Subcutaneous abdominal adipose tissue (tissue), 5 donors: Measurements from ENCODE around the gene CHST11.
"Not testable (repeated sequence)": the region's sequence is repeated elsewhere in the genome, so short reads cannot be mapped to it uniquely, and the experiment has no call there.

Experiments
- H3K27ac ChIP-seq: one replicate; pipeline ENCODE4 v1.7.0; 2013; ENCODE audit warnings: low read depth, mild to moderate bottlenecking, inconsistent platforms, low read length, moderate library complexity
- H3K27me3 ChIP-seq, 5 donors: one replicate each; pipeline ENCODE4 v1.7.0; 2013; ENCODE audit warnings: low read length in 5 of 5, inconsistent platforms in 1 of 5; ENCODE audit not compliant: control insufficient read depth in 5 of 5, insufficient read depth in 4 of 5
- H3K36me3 ChIP-seq, 5 donors: one replicate each; pipeline ENCODE4 v1.7.0; 2013; ENCODE audit warnings: low read length in 5 of 5; ENCODE audit not compliant: control insufficient read depth in 5 of 5, insufficient read depth in 5 of 5
- H3K4me1 ChIP-seq, 5 donors: one replicate each; pipeline ENCODE4 v1.7.0; 2013; ENCODE audit warnings: low read length in 5 of 5, mild to moderate bottlenecking in 3 of 5, moderate library complexity in 1 of 5; ENCODE audit not compliant: control insufficient read depth in 5 of 5, insufficient read depth in 5 of 5
- H3K4me3 ChIP-seq, 5 donors: one replicate each; pipeline ENCODE4 v1.7.0; 2013; ENCODE audit warnings: low read length in 5 of 5, low read depth in 1 of 5
- H3K9ac ChIP-seq, 5 donors: one replicate each; pipeline ENCODE4 v1.7.0; 2013; ENCODE audit warnings: low read length in 5 of 5, mild to moderate bottlenecking in 4 of 5, moderate library complexity in 3 of 5
- H3K9me3 ChIP-seq, 5 donors: one replicate each; pipeline ENCODE4 v1.7.0; 2013; ENCODE audit warnings: low read length in 5 of 5; ENCODE audit not compliant: control insufficient read depth in 5 of 5
- donor health status: healthy.
- donor health status: healthy.
- donor health status: healthy.
- donor health status: healthy.
- donor health status: healthy.

Gene CHST11

GRCh38 chr12:104741497-104742367 lies 285.0 kb downstream of the CHST11 start:
- Histone ChIP-seq H3K4me1 (peaks cover 0 to 48% (median 22%) of the 10 kb centered on the region in 5 donors), H3K4me3 (no peak overlapping the region), H3K9me3 (no peaks in the 10 kb centered on the region), H3K9ac (no peak overlapping the region), H3K36me3 (no peaks in the 10 kb centered on the region), H3K27me3 (no peaks in the 10 kb centered on the region), H3K27ac (no peak overlapping the region)

- Histone ChIP-seq H3K4me3 (peak overlapping the region in 1 of 5 donors; percentile 4), H3K27ac (no peak overlapping the region), H3K9me3 (no peaks in the 10 kb centered on the region), H3K36me3 (no peaks in the 10 kb centered on the region), H3K4me1 (peaks cover 0 to 53% (median 22%) of the 10 kb centered on the region in 5 donors), H3K27me3 (no peaks in the 10 kb centered on the region), H3K9ac (no peak overlapping the region)
Measured at GRCh38 chr12:104742551-104743201, 285.9 kb downstream of the CHST11 start.

GRCh38 chr12:104743202-104743580 lies 286.4 kb downstream of the CHST11 start:
- Histone ChIP-seq H3K27ac (no peak overlapping the region), H3K36me3 (no peaks in the 10 kb centered on the region)

DNA sequence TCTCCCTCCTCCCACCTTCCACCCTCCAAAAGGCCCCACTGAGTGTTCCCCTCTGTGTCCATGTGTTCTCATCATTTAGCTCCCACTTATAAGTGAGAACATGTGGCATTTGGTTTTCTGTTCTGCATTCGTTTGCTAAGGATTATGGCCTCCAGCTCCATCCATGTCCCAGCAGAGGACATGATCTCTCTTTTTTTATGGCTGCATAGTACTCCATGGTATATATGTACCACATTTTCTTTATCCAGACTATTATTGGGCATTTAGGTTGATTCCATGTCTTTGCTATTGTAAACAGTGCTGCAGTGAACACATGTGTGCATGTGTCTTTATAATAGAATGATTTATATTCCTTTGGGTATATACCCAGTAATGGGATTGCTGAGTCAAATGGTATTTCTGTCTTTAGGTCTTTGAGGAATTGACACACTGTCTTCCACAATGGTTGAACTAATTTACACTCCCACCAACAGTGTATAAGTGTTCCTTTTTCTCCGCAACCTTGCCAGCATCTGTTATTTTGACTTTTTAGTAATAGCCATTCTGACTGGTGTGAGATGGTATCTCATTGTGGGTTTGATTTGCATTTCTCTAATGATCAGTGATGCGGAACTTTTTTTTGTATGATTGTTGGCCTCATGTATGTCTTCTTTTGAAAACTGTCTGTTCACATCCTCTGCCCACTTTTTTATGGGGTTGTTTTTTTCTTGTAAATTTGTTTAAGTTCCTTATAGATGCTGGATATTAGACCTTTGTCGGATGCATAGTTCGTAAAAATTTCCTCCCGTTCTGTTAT lies 287.2 kb downstream of the CHST11 start:
- not testable (repeated sequence) for H3K27me3 ChIP-seq
- H3K4me1 ChIP-seq, result peaks cover 0 to 61% (median 28%) of the 10 kb centered on the region in 5 donors

More at GRCh38 chr12:104743202-104743580, 286.4 kb downstream of the CHST11 start:
- Histone ChIP-seq H3K9ac (no peak overlapping the region), H3K9me3 (no peaks in the 10 kb centered on the region), H3K4me3 (no peak overlapping the region), H3K27me3 (no peaks in the 10 kb centered on the region), H3K4me1 (peaks cover 0 to 56% (median 23%) of the 10 kb centered on the region in 5 donors)

GRCh38 chr12:104746467-104747088 lies 289.8 kb downstream of the CHST11 start:
- Histone ChIP-seq H3K36me3 (no peaks in the 10 kb centered on the region), H3K27me3 (peaks cover 0 to 4% (median 0%) of the 10 kb centered on the region in 5 donors), H3K4me1 (peaks cover 0 to 46% (median 20%) of the 10 kb centered on the region in 5 donors), H3K4me3 (no peak overlapping the region), H3K27ac (no peak overlapping the region), H3K9ac (no peak overlapping the region), H3K9me3 (no peaks in the 10 kb centered on the region)

More for the DNA sequence above, 287.2 kb downstream of the CHST11 start:
- H3K4me3 ChIP-seq, H3K9ac ChIP-seq, H3K36me3 ChIP-seq, H3K27ac ChIP-seq, H3K9me3 ChIP-seq: not testable (repeated sequence)

- no peaks in the 10 kb centered on the region for H3K36me3 ChIP-seq
- peaks cover 0 to 4% (median 0%) of the 10 kb centered on the region in 5 donors for H3K27me3 ChIP-seq
- no peak overlapping the region for H3K4me3 ChIP-seq
- H3K9me3 ChIP-seq, result no peaks in the 10 kb centered on the region
- no peak overlapping the region for H3K27ac ChIP-seq
- peaks cover 0 to 39% (median 12%) of the 10 kb centered on the region in 5 donors for H3K4me1 ChIP-seq
- no peak overlapping the region for H3K9ac ChIP-seq
Measured at GRCh38 chr12:104747330-104747729, 290.6 kb downstream of the CHST11 start.

GRCh38 chr12:104747955-104748354 lies 291.2 kb downstream of the CHST11 start:
- no peak overlapping the region for H3K4me3 ChIP-seq
- H3K4me1 ChIP-seq, result peaks cover 0 to 33% (median 9%) of the 10 kb centered on the region in 5 donors
- H3K27me3 ChIP-seq, result peaks cover 0 to 4% (median 0%) of the 10 kb centered on the region in 5 donors
- H3K36me3 ChIP-seq, result no peaks in the 10 kb centered on the region
- H3K9me3 ChIP-seq, result no peaks in the 10 kb centered on the region
- H3K27ac ChIP-seq, result no peak overlapping the region
- H3K9ac ChIP-seq, result no peak overlapping the region

GRCh38 chr12:104748356-104748755 lies 291.6 kb downstream of the CHST11 start:
- Histone ChIP-seq H3K4me3 (no peak overlapping the region), H3K4me1 (peaks cover 0 to 30% (median 6%) of the 10 kb centered on the region in 5 donors), H3K27me3 (peaks cover 0 to 4% (median 0%) of the 10 kb centered on the region in 5 donors), H3K9me3 (no peaks in the 10 kb centered on the region), H3K27ac (no peak overlapping the region), H3K36me3 (no peaks in the 10 kb centered on the region), H3K9ac (no peak overlapping the region)

DNA sequence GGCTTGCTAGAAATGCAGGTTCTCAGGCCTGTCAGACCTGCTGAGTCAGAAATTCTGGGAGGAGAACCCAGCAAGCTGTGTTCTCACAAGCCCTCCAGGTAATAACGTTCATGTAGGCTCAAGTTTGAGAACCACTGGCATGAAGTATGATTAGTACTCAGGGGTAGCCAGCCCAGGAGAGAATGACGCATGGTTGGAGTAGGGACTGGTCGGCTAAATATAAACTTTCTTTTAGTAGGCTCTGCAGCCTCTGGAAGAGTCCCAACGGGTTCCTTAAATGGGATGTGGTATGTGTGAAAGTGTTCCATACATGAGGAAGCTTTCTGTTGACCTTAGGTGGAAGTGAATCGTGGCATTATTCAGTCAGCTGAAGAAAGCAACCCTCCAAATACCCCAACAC lies 292.0 kb downstream of the CHST11 start:
- H3K4me1 ChIP-seq, result peaks cover 0 to 30% (median 6%) of the 10 kb centered on the region in 5 donors
- no peaks in the 10 kb centered on the region for H3K36me3 ChIP-seq
- H3K27me3 ChIP-seq, result peaks cover 0 to 4% (median 0%) of the 10 kb centered on the region in 5 donors
- no peak overlapping the region for H3K4me3 ChIP-seq
- no peaks in the 10 kb centered on the region for H3K9me3 ChIP-seq
- no peak overlapping the region for H3K9ac ChIP-seq
- H3K27ac ChIP-seq, result no peak overlapping the region
